Measurements from ENCODE around the gene C10orf71. TPM values are rescaled to one million over a fixed set of nuclear protein-coding genes. Genes with fewer than 3 reads are reported as not detected.

C10orf71 gene
- total RNA-seq, 2 donors from 2014 or later: 0.26 to 0.99 TPM

DNA sequence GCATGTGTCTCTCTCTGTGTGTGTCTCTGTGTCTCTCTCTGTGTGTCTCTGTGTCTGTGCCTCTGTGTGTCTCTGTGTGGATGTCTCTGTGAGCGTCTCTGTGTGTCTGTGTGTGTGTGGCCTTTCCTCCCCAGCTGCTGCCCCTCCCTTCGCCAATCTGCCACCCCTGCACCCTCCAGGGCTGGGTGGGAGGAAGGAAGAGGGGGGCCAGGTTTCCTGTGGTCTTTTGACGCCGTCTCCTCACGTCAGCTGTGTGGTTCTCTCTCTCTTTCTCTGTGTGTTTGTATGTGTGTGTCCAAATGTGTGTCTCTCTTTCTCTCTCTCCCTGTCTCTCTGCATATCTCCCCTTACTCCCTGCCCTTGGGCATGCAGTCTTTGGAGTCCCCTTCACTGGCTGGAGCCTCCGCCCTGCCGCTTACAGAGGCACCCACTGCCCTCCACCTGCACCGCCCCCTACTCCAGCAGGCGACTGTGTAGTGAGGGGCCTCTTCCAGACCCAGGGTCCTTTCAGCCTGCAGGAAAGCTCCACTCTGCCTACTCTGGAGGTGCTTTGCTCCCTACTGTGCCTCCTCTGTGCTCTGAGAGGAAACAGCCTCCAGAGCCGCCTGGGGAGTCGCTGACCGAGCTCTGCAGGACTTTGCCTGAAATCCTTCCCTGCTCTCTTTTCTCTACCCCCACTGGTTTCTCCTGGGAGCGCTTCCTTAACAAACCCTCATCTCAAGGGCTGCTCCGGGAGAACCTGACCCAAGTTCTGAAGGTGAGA is 44.2 kb upstream of the C10orf71 start:
- H3K27me3 ChIP-seq: no peaks in the 10 kb centered on the region
- DNase-seq (no peak), ATAC-seq (no peak)
- 52 to 62% methylated on average over 11 to 14 of the region's 14 CpGs for WGBS, 2 donors
- no peaks in the 10 kb centered on the region for H3K4me1 ChIP-seq
- intact Hi-C loops (cut with DNase I): no loop called here
- TF ChIP-seq, protein P1, sequence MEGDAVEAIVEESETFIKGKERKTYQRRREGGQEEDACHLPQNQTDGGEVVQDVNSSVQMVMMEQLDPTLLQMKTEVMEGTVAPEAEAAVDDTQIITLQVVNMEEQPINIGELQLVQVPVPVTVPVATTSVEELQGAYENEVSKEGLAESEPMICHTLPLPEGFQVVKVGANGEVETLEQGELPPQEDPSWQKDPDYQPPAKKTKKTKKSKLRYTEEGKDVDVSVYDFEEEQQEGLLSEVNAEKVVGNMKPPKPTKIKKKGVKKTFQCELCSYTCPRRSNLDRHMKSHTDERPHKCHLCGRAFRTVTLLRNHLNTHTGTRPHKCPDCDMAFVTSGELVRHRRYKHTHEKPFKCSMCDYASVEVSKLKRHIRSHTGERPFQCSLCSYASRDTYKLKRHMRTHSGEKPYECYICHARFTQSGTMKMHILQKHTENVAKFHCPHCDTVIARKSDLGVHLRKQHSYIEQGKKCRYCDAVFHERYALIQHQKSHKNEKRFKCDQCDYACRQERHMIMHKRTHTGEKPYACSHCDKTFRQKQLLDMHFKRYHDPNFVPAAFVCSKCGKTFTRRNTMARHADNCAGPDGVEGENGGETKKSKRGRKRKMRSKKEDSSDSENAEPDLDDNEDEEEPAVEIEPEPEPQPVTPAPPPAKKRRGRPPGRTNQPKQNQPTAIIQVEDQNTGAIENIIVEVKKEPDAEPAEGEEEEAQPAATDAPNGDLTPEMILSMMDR (IDR thresholded peaks at IDR 0.05): no peak
- TF ChIP-seq POLR2A (IDR thresholded peaks at IDR 0.05): no peak
- no peaks in the 10 kb centered on the region for H3K36me3 ChIP-seq (replicated peaks in 1 of 2; ENCODE audit: insufficient read depth in 1 of 2, low read depth in 2 of 2)
- no peak overlapping the region for H3K27ac ChIP-seq
- H3K9me3 ChIP-seq: no peaks in the 10 kb centered on the region
- no peak overlapping the region for H3K4me3 ChIP-seq

DNA sequence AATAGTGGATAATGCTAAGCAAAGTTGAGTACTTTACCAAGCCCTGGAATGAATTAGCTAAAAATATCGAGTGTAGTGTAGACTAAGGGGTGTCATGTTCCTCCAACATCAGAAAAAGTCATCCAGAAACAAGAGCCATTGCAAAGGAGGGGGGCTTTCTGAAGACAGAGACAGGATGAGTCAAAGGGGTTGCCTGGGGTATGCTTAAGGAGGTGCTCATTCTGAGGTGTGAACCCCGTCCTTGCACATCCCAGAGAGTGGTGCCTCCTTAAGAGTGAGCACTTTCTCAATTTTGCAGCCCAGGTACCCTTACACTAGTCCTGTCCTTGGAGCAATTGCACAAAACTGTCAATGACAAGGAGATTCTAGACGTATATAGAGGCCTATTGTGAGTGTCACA is 43.1 kb upstream of the C10orf71 start:
- H3K36me3 ChIP-seq (replicated peaks in 1 of 2; ENCODE audit: insufficient read depth in 1 of 2, low read depth in 2 of 2): no peaks in the 10 kb centered on the region
- no peak overlapping the region for H3K4me3 ChIP-seq
- no peaks in the 10 kb centered on the region for H3K27me3 ChIP-seq
- ATAC-seq: no peak
- no peak for DNase-seq
- no peak overlapping the region for H3K27ac ChIP-seq
- no peak for TF ChIP-seq POLR2A (IDR thresholded peaks at IDR 0.05)
- TF ChIP-seq, protein P1 (IDR thresholded peaks at IDR 0.05): no peak
- no peaks in the 10 kb centered on the region for H3K4me1 ChIP-seq
- intact Hi-C loops (cut with DNase I): no loop called here
- 33 to 43% methylated on average over 3 of the region's 3 CpGs for WGBS, 2 donors
- no peaks in the 10 kb centered on the region for H3K9me3 ChIP-seq

DNA sequence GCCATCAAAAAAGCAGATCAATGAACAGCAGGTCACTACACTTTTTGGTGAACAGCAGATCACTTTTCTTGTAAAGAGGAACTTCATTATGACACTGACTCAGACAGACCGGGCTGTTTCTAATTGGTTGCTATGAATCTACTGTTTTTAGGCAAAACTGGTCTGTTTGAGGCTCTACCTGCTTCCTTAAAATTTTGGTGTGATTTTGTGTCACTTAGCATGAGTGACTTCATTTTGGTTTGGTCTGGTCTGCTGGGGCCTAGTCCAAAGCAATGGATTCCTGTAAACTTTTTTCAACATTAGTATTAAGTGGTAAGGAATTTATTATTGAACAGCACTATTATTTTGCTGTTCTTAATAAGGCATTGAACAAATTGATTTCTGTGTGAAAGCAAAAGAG is 41.8 kb upstream of the C10orf71 start:
- ATAC-seq (no peak), DNase-seq (no peak)
- intact Hi-C loops (cut with DNase I): no loop called here
- Histone ChIP-seq H3K4me1 (no peaks in the 10 kb centered on the region), H3K27me3 (no peaks in the 10 kb centered on the region), H3K9me3 (no peaks in the 10 kb centered on the region), H3K4me3 (no peak overlapping the region), H3K36me3 (replicated peaks in 1 of 2; ENCODE audit: insufficient read depth in 1 of 2, low read depth in 2 of 2) (no peaks in the 10 kb centered on the region), H3K27ac (no peak overlapping the region)
- no peak for TF ChIP-seq POLR2A (IDR thresholded peaks at IDR 0.05)
- TF ChIP-seq, protein P1 (IDR thresholded peaks at IDR 0.05): no peak
- WGBS, 2 donors: 70 to 80% methylated on average over 1 of the region's 1 CpG

DNA sequence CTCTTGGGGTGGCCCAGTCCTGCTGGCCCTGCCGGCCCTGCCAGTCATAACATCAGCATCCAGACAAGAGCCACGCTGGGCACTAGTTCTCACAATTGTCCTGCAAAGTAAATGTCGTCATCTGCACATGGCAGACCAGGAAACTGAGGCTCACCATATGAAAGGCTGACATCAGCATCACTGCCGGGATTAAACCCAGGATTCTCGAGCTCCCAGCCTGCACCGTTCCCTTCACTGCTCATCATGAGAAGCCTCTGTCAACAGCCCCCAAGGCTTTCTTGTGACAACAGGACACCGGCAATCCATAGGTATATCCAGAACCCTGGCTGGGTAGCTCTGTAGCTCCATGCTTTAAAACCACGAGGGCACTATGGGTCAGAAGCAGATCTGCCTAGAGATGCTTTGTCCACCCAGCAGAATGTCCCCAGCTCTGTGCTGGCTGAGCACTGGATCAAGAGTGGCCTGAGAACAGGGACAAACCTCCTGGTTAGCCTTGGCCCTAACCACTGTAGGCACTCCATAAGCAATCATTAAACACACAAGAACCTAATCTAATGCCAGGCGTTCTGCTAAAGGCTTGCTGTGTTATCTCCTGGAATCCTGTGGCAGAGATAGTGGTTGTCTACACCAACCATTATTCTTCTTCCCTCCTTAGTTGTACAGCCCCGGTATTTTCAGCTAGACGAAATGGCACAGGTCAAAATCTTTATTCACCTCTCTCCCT is 41.2 kb upstream of the C10orf71 start:
- DNase-seq (no peak), ATAC-seq (no peak)
- Histone ChIP-seq H3K4me3 (no peak overlapping the region), H3K4me1 (no peaks in the 10 kb centered on the region), H3K27ac (no peak overlapping the region), H3K9me3 (no peaks in the 10 kb centered on the region), H3K27me3 (no peaks in the 10 kb centered on the region), H3K36me3 (replicated peaks in 1 of 2; ENCODE audit: insufficient read depth in 1 of 2, low read depth in 2 of 2) (no peaks in the 10 kb centered on the region)
- intact Hi-C loops (cut with DNase I): no loop called here
- TF ChIP-seq POLR2A (IDR thresholded peaks at IDR 0.05): no peak
- TF ChIP-seq, protein P1 (IDR thresholded peaks at IDR 0.05): no peak
- 64 to 73% methylated on average over 10 to 11 of the region's 11 CpGs for WGBS, 2 donors

Measured in body of pancreas (tissue), 4 donors.